Measurements from ENCODE around the gene FCHSD1.
A peak's percentile ranks its signal among the peaks of the same experiment; 100 is the strongest.

The FCHSD1 gene

DNA sequence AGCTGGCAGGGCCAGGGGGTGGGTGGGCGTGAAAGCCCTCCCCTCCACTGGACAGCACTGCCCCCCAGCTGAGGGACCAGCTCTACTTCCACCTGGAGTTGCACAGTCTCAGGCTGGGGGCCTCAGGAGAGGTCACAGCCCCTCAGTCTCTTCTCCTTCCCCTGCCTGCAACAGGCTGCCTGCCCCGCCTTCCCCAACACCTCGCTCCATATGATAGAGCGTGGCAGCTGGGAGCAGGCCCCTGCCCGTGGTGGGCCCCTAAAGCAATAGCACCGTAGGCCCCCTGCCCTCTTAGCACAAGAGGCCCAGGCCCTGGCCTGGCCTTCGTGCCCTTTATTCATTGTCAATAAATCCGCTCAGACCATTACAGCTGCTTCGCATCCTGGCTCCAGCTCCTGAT, 10.5 kb downstream of the FCHSD1 start:
- no peak for DNase-seq

DNA sequence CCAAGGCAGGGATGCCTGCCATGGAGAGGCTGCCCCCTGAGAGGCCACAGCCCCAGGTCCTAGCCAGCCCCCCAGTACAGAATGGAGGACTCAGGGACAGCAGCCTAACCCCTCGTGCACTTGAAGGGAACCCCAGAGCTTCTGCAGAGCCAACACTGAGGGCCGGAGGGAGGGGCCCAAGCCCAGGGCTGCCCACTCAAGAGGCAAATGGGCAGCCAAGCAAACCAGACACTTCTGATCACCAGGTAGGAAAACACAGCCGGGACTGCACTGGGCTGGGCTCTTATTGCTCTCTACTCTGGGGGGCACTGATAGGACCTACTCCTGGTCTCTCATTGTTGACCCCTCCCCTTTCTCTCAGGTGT, 11.2 kb downstream of the FCHSD1 start:
- DNase-seq, result no peak

DNA sequence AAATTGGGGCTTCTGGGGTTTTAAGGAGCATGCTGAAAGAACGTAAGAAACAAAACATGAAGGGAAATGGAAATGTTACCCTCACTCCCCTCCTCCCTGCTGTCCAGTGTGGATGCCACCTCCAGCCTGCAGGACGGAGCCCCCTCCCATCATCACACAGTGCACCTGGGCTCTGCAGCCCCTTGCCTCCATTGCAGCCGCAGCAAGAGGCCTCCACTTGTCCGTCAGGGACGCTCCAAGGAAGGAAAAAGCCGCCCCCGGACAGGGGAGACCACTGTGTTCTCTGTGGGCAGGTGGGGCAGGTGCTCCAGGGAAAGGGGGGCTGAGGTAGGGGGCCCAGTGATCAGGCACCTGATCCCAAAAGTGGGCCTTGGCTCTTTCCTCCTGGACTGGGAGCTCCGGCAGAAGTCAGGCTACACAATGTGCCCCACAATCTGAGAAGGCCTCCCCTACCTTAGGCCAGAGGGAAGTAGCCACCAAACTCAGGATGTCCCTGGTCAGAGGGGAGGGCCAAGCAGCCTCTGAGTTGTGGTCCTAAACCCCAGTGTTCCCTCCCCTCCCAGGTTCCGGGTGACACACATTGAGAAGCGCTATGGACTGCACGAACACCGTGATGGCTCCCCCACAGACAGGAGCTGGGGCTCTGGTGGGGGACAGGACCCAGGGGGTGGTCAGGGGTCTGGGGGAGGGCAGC, 11.7 kb downstream of the FCHSD1 start:
- DNase-seq, result no peak

DNA sequence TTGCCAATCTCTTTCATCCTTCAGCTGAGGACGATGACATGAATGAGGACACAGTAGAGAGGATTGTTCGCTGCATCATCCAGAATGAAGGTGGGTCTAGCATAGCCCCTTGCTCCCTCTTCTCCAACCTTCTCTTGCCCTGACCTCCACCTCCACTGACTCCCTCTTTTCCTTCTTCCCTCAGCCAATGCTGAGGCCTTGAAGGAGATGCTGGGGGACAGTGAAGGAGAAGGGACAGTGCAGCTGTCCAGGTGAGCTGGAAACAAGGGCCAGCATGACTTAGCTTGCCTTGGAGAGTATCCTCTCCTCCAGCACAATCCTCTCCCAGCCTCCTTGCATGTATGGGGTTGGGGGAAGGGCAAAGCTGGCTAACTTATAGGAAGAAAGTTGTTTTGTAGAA, 12.4 kb downstream of the FCHSD1 start:
- no peak for DNase-seq

DNA sequence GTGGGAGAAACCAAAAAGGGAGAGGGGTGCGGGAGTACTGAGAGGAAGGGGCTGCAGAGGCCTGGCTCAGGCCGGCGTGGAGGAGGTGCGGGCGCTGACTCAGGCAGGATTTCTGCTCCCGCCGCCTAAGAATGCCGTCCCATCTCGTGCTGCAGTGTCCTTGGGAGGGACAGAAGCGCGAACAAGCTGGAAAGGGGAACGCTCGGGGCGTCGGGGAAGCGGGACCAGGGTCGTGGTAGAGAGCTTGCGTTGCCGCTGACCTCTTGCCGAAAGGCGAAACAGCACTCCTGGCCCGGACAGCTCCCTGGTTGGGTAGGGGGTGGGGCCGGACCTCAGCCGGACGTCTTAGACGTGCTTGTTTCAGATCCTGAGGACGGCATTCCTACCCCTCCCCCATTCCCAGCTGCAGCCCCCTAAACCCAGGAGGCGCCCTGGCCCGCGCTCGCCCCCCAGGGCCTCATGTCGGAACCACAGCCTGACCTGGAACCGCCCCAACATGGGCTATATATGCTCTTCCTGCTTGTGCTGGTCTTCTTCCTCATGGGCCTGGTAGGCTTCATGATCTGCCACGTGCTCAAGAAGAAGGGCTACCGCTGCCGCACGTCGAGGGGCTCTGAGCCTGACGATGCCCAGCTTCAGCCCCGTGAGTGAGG, 13.3 kb downstream of the FCHSD1 start:
- peak; percentile 68 for DNase-seq

DNA sequence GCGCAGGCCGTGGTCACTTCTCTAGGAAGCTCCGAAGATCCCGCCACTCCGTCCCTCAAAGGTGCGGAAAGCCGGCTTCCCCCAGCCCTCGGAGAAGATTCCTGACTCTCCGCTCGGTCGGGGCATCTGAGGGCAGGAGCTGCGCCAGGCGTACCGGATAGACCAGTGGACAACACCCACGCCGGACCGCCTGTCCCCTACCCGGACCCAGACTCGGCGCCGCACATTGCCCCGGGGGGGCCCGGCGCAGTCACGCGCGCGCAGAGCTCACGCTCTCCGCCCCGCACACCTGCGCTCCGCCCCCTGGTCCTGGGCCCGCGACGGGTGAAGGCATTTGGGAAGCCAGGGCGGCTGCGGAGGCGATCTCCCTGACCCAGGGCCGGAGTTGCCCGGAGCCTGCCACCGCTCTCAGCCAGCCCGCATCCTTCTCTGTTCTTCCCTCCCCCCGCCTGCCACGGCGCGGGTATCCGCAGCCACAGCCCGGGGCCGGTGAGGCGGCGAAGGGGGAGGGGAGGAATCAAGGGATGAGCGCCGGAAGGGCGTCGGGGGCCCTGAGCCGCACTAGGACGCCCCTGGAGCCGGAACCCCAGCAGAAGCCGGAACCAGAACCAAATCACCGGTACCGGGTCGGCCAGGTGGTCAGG, 14.0 kb downstream of the FCHSD1 start:
- DNase-seq, result peak; percentile 68

DNA sequence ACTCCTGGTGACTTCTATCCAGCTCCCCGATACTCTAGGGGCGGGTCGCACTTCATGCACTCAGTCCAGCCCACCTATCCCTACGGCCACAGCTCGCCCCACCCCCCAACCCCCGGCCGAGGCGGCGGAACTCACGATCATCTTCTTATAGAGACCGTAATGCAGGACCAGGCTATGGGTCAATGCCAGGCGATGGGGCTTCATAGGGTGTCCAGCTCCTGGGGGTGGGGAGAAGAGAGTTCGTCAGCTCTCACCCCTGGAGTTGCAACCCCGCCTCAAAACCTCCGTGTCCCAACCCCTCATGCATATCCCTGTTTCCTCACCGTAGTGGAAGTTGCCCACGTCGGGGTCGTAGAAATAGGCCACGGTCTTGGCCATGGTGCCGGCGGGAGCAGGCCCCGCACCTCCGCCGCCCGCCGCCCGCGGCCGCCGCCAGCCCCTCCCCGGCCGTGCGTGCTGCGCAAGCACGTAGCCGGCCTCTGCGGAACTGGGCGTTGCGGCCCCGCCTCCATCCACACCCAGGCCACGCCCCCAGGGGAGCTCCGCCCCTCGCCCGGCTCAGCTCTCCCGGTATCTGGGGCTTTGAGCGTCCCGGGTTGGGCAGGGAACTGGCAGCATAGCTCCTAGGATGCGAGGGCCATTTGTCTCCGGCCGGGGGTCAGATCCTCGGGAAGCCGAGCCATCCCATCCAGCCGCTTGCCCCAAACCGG, 14.7 kb downstream of the FCHSD1 start, which contains the start of the genes HDAC3 and RELL2:
Gene HDAC3 (minus strand): TSS at position 437 of the 710 bp plus-strand sequence. CDS start 59 bp downstream, at position 378.
Gene RELL2 (plus strand): TSS at position 585 of the 710 bp plus-strand sequence. CDS start 1,229 bp downstream, outside the sequence.
- DNase-seq, result peak; percentile 92

DNA sequence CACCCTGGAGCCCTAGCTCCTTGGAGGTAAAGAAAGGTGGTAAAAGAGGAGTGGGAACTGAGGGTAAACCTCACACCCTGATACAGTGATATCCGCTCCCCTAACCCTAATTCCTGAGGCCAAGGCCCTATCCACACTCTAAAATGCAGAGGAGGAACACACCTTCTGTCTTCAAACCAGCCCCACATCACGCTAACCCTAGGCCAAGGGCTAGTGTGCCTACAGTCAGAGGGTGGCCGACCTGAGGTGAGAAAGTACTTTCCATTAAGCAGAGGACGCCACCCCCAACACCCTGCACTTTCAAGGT, 15.2 kb downstream of the FCHSD1 start:
- DNase-seq, result no peak

DNA sequence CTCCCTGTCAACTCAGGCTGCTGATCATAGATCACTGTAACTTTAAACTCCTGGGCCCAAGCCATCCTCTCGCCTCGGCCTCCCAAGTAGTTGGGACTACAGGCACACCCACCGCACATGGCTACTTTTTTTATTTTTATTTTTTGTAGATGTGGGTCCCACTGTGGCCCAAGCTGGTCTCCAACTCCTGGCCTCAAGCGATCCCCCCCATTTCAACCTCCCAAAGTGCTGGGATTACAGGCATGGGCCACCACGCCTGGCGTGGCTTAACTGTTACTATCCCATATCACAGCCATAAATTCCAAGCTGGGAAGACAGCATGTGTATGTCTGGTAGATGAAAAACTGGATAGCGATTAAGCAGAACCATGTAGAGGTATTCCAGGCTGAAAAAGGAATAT, 15.6 kb downstream of the FCHSD1 start:
- no peak for DNase-seq

DNA sequence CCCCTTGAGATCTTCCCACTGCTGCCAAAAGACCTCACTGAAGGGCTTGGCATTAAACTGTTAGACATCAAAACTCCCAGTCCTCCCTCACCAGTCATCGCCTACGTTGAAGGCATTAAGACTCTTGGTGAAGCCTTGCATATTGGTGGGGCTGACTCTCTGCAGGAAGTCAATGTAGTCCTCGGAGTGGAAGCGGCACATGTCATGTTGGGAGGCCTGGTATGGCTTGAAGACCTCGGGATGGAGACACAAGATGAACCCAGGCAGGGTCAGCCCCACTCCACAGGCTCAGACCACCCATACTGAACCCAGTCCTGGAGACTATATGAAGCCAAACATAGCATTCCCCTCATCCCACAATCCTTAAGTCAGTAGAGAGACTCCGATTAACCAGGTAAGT, 16.5 kb downstream of the FCHSD1 start:
- no peak for DNase-seq

DNA sequence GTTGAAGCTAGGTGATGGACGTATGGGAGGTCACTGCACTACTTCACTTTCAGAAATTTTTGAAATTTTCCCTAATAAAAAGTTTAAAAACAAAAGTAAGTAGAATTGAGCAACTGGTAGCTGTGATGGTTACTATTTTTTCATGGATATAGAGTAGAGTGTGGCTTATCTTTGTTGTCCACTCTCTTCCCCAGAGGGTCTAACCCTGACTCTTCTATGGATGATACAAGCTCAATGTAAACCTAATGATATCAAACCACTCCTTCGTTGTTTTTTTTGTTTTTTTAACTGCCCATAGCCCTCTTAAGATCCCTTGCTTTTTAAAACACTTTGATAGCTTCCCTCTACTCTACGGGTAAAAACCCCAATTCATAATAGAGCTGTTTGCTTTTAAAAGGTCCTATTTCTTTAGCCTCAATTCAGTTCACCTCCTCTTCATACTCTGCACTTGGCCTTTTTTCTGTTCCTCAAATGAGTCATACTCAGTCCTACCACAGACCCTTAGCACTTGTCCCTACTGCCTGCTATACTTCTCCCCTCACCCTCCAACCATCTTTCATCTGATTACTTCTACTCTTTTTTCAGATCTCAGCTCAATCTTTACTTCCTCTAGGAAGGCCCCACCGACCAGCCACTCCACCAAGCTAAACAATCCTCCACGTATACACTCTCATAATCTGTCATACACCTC, 17.2 kb downstream of the FCHSD1 start:
- DNase-seq, result no peak

DNA sequence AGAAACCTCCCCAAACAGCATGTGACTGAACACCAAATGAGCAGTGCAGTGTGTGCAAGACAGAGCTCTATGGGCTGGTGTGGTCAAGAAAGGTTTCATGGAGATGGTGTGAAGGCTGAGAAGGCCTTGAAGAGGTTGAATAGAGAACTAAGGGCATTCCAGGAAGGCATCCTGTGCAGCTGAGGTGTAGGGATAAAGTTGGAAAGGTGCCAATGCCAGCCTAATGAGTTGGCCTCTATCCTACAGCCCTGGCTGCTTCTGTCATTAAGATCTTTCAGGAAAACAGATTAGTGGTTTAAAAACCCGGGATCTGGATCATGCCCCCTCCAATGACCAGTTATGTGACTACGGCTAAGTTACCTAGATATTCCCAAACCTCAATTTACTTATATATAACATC, 18.6 kb downstream of the FCHSD1 start:
- DNase-seq, result no peak

DNA sequence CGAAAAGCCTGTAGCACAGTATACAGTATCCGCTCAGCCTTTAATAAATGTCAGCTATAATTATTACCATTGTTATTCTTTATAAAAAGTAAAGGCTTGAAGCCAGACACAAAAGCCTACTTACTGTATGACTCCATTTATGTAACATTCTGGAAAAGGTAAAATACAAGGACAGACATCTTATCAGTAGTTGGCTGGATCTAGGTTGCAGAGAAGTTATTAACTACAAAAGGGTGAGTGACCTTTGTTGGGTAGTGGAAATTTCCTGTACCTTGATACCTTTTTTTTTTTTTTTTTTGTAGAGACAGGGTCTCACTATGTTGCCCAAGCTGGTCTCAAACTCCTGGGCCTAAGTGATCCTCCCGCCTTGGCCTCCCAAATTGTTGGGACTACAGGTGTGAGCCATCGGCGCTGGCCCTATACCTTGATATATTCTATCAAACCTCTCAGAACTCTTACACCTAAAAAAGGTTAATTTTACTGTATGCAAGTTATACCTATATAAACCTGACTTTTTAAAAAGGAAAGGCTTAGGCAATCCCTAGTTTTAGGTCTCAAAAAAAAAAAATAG, 20.6 kb downstream of the FCHSD1 start:
- no peak for DNase-seq

DNA sequence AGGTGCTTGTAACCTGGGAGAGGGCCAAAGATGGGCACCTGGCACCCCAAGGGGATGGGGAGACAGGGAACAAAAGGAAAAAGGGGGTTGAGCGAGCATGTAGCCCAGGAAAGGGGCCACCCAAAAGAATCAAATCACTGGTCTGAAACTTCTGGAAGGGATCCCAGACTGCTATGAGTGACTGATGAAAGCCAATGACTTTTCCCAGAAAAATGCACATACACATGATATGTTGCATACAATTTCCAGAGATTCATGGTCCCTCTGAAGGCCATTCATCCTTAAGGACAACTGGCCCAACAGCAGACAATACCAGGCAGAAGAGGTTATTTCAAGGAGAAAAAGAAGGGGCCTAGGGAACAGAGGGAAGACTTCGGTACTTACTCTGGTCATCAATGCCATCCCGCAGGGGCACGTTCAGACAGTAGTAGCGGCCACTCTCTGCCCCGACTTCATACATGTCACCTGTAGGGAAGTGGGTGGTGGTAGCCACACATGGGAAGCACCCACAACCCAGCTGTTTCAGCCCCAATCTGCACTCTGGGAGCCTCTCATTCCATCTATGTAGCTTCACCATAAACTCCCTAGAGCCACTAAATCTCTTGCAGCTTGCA, 22.9 kb downstream of the FCHSD1 start:
- no peak for DNase-seq

DNA sequence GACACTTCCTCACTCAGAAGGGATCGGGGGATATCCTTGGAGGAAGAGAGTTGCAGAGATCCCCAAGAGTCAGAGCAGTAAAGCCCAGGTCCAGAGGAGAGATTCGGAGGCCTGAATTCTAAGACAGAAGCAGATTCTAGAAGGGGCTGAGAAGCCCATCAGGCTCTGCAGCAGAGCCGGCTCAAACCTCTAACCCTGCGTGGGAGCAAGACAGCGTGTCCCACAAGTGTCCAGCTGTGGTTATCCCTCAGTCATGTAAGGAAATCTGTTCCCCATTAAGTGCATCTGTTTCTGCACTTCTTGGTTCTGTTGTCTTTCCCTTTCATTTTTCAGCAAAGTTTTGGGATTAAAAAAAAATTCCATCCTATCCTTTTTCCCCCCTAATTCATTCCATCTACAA, 27.6 kb downstream of the FCHSD1 start:
- DNase-seq, result no peak

DNA sequence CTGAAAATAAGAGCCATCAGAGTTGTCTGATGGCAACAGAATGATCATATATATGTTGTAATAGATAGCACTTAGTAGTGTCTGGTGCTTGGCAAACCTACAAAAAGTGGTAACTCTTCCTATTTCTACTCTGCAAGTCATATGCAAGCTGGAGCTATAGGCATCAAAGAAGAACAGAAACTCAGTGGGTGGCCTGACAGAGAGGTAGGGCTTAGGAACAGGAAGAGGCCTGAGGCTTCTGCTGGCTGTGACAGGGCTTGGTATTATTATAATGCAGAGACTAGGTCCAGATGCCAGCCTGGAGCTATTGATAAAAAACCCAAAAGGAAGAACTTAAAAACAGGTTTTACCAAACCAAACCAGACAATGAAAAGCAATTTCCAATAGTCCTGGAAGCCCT, 28.0 kb downstream of the FCHSD1 start:
- peak; percentile 26 for DNase-seq

DNA sequence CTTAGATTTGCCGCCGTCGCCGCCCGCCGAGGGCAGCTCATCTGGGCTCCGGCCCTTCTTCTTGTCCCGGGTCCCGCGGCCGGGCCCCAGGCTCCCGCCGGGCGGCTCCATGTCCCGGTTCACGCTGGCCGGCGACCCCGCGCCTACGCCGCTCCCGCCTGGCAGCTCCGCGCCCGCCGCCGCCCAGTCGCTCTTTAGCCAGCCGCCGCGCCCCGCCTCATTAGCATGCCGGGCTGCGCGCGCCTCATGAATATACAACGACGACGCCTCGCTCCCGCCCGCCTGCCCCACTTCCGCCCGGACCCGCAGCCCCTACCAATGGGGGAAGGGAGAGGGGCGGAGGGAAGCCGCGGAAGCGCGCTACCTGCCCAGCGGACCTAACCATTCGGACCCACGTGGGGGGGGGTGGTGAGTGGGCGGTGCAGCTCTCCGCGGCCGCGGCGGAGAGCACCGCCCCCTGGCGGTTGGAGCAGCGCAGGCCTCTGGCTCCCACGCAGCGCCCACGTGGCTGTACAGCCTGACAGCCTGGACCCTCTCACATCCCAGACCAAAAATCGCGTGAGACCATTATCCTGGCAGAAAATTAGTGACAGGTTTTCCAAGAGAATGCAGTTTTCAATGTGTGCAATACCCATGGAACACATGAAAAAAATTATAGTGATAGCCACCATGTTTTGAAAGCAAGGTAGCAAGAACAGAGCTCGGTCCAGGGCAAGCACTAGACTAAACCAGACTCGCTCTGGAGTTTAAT, 32.2 kb downstream of the FCHSD1 start, which contains the start of gene DIAPH1:
Gene DIAPH1 (minus strand): TSS at position 197 of the 751 bp plus-strand sequence. CDS start 86 bp downstream, at position 111.
- DNase-seq, result peak; percentile 99

DNA sequence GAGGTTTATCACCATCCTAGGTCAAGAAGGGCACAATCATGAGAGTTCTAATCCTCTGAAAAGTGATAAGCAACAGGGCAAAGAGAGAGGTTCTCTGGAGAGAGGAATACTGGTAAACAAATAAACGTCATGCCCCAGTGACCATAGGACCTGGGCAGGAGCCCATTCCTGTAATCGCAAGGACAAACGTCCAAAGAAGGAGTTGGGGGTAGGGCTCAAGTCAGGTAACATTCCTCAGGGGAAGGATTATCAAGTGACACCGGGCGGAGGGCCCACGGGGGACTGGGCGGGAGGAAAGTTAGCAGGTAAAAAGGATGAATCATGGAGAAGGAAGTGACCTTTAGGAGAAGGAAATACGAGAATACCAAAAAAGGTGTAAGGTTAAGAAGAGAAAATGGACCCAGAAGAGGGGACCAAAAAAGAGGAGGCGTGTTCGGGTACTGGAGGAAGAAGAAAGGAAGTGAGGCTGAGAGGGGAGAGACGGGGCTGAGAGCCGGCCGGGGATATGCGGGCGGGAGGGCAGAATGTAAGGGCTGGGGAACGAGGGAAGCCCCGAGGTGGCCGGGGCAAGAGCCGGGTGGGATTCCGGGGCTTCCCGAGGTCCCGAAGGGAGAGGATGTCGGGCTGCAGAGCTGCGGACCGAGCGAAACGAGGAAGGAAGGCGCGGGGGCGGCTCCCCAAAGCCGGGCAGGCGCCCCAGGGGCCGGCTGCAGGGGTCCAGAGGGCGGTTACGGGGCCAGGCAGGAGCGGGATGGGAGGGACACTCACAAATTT, 33.0 kb downstream of the FCHSD1 start:
- peak; percentile 54 for DNase-seq

DNA sequence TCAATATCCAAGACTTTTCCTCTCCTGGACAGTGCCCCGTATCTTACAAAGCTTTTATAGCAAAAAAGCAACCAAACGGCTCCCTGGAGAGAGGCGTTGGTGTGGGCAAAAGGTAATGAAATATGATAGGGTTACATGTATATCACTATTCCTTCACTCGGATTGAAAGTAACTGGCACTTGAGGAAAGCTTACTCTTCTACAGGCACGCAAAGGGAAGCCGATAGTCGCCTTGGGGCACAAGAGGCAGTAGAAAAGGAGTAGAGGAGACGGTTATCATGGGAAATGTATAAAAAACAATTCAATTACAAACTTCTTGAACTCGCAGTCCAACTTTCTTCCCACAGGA, 33.6 kb downstream of the FCHSD1 start:
- peak; percentile 27 for DNase-seq

DNA sequence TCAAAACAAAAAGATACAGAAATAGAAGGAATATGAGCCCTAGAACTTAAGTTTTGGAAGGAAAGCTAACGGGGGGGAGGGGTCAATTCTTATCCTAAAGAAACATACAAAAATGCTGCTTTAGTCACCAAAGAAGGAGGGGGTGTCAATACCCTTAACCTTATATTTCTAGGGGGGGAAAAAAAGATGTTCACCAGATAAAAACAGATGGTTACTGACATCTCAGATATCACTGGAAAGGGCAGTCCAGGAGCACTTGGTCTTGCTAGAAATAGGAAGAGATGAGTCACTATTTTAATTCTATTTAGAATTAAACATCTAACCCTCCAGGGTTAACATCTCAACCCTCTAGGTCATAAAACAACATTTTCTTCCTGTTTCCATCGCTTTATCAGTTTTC, 34.1 kb downstream of the FCHSD1 start:
- no peak for DNase-seq

Data from CD4-positive, alpha-beta T cell treated with Interleukin-6 for 4 hours (primary cell).